ENCODE results near the gene MAGEF1.
A peak's percentile ranks its signal among the peaks of the same experiment; 100 is the strongest.

MAGEF1 gene

GRCh38 chr3:184711493-184712247, at the start of gene MAGEF1:
TSS of gene MAGEF1 (minus strand) at chr3:184712064. CDS start at chr3:184711821, 243 bp downstream.
- DNase-seq (ENCODE audit: low read depth in 3 of 3): peak; percentile 52 to 84 (median 60)

- no peak for DNase-seq (ENCODE audit: low read depth in 3 of 3)
These were observed 49.4 kb upstream of the MAGEF1 start for GRCh38 chr3:184761075-184761841.

- no peak for DNase-seq (ENCODE audit: low read depth in 3 of 3)
These were observed 48.6 kb upstream of the MAGEF1 start for GRCh38 chr3:184760337-184761074.

- no peak for DNase-seq (ENCODE audit: low read depth in 3 of 3)
These were observed 47.9 kb upstream of the MAGEF1 start for GRCh38 chr3:184759666-184760200.

GRCh38 chr3:184758056-184758455, 46.2 kb upstream of the MAGEF1 start:
- no peak for DNase-seq (ENCODE audit: low read depth in 3 of 3)

- DNase-seq (ENCODE audit: low read depth in 3 of 3): no peak
These were observed 45.3 kb upstream of the MAGEF1 start for GRCh38 chr3:184757022-184757651.

- DNase-seq (ENCODE audit: low read depth in 3 of 3): no peak
These were observed 44.5 kb upstream of the MAGEF1 start for GRCh38 chr3:184756151-184757021.

GRCh38 chr3:184755315-184755731, 43.5 kb upstream of the MAGEF1 start:
- no peak for DNase-seq (ENCODE audit: low read depth in 3 of 3)

- no peak for DNase-seq (ENCODE audit: low read depth in 3 of 3)
These were observed 40.5 kb upstream of the MAGEF1 start for GRCh38 chr3:184752361-184752760.

- no peak for DNase-seq (ENCODE audit: low read depth in 3 of 3)
These were observed 39.6 kb upstream of the MAGEF1 start for GRCh38 chr3:184751204-184752040.

- DNase-seq (ENCODE audit: low read depth in 3 of 3): no peak
These were observed 38.7 kb upstream of the MAGEF1 start for GRCh38 chr3:184750349-184751083.

GRCh38 chr3:184749168-184749744, 37.4 kb upstream of the MAGEF1 start:
- DNase-seq (ENCODE audit: low read depth in 3 of 3): no peak

GRCh38 chr3:184748219-184749135, 36.6 kb upstream of the MAGEF1 start:
- DNase-seq (ENCODE audit: low read depth in 3 of 3): no peak

GRCh38 chr3:184746131-184747120, 34.6 kb upstream of the MAGEF1 start:
- no peak for DNase-seq (ENCODE audit: low read depth in 3 of 3)

- DNase-seq (ENCODE audit: low read depth in 3 of 3): no peak
These were observed 33.7 kb upstream of the MAGEF1 start for GRCh38 chr3:184745526-184745925.

GRCh38 chr3:184743248-184743647, 31.4 kb upstream of the MAGEF1 start:
- DNase-seq (ENCODE audit: low read depth in 3 of 3): no peak

All from stimulated activated CD4-positive, alpha-beta T cell treated with anti-CD3 and anti-CD28 coated beads, TNF-alpha, amount 100 ng/mL, for 24 hours (primary cell).